Measurements from ENCODE around the gene ZMIZ1. TPM values are rescaled to one million over a fixed set of nuclear protein-coding genes. Genes with fewer than 3 reads are reported as not detected.
A peak's percentile ranks its signal among the peaks of the same experiment; 100 is the strongest.

Gene ZMIZ1
- total RNA-seq, 1 donor from 2014 or later: 11.0 TPM

DNA sequence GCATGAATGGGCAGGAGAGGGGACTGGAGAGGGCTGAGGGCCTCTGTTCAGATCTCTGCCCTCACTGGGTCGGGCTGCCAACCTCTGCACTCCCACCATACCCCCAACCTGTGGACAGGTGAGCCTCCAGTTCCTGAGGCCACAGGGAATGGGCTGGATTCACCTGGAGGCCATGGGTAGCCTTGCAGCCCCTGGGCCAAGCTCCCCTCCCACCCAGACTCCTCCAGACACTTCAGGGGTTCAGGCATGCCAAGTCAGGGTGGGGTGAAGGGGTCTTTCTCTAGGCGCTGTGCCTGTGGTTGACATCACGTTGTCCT, 80.5 kb downstream of the ZMIZ1 start:
- DNase-seq (ENCODE audit: low read depth in 2 of 2): no peak

DNA sequence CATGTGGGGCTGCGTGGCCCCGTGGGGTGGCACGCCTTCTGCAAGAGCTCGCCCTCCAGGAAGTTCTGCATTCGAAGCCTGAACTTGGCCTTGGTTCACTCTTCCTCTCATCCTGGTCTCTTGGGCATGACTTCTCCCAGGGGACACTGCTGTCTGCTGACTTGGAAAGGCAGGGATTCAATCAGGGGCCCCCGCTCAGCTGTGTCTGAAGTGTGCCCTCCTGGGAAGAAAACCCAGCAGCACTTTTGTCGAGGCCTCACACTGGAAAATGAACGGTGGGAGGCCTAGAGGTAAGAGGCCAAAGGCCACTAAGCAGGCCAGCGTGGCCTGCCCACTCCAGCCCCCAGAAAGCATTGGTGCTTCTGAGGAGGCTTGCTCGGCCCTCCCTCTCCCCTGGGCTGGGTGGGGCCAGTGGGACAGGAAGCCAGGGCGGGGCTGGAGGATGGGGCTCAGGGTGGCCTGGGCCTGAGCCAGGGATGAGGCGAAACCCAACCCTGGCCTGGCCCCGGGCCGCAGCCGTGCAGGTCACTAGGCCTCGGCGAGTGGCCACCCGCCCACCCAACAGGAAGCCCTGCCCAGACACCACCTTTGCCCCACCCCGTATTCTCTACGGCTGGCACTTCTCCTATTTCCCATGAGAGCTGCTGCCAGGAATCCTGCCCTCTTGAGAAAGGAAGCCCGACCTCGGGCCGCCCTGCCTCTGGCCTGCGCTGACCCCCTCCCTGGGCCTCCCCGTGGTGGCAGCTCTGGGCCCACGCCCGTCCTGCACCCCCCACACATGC, 81.1 kb downstream of the ZMIZ1 start:
- DNase-seq (ENCODE audit: low read depth in 2 of 2): peak; percentile 35 to 68

DNA sequence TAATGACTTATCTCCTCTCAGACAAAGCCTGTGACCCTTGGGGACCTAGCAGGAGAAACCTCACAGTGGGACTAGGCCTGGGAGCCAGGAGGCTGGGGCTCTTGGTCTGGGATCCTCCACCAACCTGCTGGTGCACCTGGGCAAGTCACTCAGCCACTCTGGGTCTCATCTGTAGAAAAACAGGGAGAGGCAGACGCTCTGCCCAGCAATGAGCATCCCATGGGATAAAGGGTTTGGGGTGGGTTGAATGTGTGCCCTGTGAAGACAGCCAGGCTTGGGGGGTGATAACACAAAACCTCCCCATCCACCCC, 81.6 kb downstream of the ZMIZ1 start:
- DNase-seq (ENCODE audit: low read depth in 2 of 2): no peak

DNA sequence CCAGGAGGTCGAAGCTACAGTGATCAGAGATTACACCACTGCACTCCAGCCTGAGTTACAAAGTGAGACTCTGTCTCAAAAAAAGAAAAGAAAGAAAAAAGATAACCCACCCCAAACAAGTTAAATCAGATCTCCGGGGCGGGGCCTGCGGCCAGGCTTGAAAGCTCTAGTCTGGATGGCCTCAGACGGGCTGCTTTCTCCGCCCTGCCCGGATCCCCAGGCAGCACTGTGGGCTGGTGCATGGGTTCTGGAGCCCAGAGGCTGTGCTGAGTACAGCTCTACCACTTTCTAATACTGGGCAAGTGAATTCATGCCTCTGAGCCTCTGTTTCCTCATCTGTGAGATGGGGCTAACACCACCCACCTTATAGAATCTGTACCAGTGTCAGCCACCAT, 83.7 kb downstream of the ZMIZ1 start:
- no peak for DNase-seq (ENCODE audit: low read depth in 2 of 2)

DNA sequence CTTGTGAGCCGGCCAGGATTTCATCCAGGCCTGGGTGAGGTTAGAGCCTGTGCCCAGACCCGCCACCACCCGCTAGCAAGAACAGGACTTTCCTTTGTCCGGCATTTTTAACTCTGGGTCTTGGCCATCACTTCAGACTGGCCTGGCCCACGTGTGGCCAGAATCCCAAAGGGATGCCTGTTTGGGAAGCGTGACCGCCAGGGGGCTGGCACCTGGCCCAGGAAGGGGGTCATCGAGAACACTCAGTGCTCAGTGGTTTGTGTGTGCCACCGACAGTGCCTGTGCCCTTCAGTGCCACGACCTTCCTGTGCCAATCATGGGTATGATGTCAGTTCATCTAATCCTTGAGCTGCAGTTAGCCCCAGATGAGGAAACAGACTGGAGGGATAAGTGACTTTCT, 85.0 kb downstream of the ZMIZ1 start:
- DNase-seq (ENCODE audit: low read depth in 2 of 2): peak in 1 of 2 donors; percentile 18

DNA sequence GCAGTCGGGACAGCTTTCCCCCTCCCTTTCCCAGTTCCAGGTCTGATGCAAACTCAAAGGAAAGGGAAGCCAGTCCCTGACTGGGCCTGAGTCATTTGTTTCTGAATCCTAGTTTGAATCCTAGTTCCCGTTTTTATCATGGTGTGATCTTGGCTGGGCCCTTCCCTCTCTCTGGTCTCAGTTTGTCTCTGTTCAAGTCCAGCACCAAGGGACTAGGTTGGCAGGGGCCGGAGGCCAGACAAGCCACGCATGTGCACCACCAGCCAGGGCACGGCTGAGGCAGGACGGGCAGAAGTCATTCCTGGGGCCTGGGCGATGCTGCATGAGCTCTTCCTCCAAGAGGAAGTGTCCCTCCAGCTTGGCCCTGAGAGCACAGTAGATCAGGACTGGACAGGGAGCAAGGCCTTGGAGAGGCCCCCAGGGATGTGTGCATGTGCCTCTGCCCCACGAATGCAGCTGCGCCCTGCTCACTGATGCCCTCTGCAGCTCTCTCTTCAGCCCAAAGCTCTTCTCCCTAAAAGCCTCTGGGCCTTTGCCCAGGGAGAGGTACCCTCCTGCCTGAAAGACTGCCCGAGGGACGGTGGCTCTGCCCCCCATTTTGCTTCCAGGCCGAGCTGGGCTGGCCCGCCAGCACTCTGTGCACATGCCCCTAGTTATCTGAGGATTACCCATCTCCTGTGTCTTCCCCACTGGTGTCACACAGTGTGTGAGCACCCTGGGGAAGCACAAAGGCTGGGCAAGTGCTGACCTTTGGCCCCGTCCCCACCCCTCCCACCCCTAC, 86.7 kb downstream of the ZMIZ1 start:
- peak in 1 of 2 donors; percentile 72 for DNase-seq (ENCODE audit: low read depth in 2 of 2)

DNA sequence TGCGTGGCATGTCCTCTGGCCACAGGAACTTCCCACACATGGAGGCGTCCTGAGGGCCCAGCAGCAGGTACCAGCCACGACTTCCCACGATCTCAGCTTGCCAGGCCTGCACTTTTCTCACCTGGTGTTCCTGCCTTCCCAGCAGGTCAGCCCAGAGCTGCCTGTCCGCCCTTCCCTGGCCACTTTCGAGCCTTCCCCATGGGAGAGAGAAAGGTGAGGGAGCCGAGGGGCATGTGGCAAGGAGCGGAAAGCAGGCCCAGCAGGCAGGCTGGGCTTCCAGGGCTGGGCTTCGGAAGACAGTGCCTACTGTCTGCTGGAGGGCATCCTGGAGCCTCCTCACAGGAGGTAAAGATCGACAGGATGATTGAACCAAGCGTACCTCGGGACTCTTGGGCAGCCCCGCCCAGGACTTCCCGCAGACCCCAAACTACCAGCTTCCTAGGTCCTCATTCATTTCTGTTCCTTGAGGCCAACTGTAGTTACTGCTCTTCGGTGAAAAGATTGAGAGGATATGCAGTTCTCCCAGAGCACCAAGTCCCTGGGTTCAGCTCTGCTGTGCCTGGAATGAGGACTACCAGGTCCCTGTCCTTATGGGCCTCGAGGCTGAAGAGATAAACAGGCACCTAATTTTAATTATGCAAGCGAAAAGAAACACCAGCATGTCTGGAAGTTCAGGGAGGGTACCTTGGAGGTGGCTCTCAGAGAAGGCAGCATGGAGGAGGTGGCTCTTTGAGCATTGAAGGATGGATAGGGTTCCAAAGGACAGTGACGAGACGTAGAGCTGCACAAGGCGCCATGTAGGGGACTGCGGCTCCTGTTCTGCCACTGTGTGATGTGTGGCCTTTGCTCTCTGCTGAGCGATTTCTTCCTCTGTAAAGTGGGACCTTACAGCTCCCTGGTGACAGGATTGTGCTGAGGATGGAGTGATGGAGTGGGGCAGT, 87.8 kb downstream of the ZMIZ1 start:
- DNase-seq (ENCODE audit: low read depth in 2 of 2): no peak

DNA sequence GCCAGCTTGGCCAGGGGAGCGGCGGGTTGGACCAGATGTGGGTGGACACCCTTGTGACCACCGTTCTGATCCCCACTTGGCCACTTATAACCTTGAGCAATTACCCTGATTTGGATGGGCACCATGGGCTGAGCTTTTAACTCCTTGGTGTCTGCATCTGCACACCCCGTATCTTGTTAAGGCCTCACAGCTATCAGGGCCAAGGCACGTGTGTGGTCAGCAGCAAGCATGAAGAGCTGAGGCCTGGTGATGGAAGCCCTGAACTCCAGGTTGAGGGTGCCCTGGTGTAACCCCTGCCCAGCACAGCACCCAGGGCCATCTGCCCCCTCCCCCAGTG, 89.2 kb downstream of the ZMIZ1 start:
- no peak for DNase-seq (ENCODE audit: low read depth in 2 of 2)

DNA sequence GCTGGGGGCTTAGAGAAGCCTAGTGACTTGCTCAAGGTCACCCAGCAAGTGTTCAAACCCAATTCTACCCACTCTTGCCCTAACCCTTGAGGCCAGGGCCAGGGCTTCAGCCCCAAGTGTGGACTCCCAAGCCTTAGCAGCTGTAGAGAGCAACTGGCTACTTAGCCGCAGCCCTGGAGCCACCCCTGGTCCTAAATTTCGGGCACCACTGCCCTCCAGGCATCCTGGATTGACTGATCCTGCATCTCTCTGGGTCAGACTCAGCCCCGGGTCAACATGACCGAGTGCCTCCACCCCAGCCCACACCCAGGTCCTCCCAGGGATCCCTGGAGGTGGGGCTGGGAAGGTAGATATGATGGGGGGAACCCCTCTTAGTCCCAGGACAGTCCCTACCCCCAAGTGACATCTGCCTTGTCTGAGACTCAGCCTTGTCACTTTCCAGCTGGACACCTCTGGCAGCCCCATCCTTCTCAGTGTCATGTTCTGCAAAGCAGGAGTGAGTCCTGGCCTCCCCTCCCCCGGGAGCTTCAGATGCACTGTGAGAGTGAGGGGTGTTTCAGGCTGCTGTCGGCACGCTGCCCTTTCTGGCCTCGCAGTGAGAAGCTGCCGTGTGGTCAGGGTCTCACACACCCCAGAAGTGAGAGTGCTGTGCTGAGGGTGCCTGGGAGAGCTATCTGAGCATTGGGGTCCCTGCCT, 89.8 kb downstream of the ZMIZ1 start:
- no peak for DNase-seq (ENCODE audit: low read depth in 2 of 2)

DNA sequence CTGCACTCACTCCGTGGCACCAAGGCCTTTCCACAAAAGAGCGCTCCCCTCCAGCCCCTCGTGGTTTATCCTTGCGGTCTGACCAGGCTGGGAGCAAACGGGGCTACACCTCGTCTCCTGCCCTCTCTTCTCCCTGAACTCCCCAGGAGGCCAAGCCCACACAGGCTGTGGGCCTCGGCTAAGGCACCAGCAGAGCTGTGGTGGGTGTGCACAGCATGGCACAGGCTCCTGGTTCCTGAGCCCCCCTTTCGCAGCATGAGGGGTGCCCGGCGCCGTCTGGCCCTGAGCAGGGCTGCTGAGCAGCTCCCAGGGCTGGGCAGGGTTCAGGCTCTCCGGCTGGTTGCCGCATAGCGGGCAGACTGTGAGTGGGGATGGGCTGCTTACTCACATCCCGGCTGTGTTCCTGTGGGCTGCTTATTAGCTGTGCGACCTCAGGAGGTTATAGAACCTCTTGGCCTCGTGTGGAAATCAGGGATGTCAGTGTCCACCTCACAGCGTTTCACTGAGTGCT, 90.4 kb downstream of the ZMIZ1 start:
- peak; percentile 81 to 91 for DNase-seq (ENCODE audit: low read depth in 2 of 2)

DNA sequence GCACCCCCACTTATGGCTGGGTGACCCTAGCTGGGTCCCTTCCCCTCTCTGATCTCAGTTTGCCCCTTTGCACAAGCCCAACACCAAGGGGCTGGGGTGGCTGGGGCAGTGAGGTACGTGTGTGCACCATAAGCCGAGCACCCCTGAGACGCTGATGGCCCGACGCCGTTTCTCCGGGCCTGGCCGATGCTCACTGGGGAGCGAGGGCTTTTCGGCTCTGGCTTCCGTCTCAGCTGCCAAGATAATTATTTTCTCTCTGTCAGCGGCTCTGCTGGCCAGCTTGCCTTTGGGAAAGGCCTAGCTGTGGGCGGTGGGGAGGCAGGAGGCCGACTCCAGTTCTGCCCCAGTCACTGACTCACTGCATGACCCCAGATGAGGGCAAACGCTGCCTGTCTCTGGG, 91.0 kb downstream of the ZMIZ1 start:
- DNase-seq (ENCODE audit: low read depth in 2 of 2): peak in 1 of 2 donors; percentile 79

DNA sequence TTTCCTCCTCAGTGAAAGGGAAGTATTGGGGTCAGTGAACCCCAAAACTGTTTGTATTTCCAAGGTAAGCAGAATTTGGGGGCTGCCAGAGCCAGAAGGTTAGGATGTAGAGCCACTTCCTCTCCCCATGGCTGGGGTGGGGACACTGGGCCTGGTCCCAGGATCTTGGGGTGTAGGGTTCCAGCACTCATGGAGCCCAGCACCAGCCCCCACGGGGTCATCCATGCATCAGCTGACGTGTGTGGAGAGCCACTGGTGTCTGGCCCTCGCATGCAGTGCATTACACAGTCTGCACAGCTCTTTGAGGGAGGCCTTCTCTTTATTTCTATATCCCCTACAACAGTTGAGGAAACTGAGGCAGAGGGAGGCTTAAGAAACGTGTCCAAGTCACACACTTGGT, 91.4 kb downstream of the ZMIZ1 start:
- no peak for DNase-seq (ENCODE audit: low read depth in 2 of 2)

DNA sequence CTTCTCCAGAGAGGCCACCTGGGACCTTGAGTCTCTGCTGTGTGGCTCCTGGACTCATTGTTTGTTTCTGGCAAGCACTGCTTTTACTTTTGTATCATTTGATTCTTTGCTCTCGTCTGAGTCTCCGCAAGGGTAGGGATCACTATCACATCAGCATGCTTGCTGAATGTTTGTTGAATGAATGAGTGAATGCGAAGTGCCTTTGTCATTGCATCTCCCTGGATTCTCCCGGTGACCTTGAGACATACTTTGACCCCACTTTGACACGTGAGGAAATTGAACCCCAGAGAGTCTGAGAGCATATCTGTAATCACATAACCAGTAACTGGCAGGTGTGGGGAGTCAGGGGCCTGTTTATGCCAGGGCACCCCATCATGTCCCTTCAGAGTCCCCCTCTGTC, 92.8 kb downstream of the ZMIZ1 start:
- DNase-seq (ENCODE audit: low read depth in 2 of 2): no peak

DNA sequence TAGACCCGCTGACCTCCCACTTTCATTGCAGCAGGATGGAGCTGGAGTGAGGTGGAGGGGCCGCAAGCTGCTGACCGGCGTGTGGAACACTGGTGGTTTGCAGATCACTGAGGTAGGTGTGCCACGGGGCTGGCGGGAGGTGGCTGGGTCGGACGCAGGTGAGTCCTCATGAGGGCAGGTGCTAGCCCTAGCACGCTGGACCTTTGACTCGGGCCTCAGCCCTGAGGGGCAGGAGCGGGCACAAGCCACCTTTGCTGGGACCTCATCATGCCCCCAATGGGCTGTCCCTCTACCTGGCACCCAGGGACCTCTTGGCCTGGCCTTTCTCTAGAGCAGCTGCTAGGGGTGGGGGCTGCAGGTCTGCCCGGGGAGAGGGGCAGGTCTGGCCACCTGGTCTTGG, 93.3 kb downstream of the ZMIZ1 start:
- no peak for DNase-seq (ENCODE audit: low read depth in 2 of 2)

DNA sequence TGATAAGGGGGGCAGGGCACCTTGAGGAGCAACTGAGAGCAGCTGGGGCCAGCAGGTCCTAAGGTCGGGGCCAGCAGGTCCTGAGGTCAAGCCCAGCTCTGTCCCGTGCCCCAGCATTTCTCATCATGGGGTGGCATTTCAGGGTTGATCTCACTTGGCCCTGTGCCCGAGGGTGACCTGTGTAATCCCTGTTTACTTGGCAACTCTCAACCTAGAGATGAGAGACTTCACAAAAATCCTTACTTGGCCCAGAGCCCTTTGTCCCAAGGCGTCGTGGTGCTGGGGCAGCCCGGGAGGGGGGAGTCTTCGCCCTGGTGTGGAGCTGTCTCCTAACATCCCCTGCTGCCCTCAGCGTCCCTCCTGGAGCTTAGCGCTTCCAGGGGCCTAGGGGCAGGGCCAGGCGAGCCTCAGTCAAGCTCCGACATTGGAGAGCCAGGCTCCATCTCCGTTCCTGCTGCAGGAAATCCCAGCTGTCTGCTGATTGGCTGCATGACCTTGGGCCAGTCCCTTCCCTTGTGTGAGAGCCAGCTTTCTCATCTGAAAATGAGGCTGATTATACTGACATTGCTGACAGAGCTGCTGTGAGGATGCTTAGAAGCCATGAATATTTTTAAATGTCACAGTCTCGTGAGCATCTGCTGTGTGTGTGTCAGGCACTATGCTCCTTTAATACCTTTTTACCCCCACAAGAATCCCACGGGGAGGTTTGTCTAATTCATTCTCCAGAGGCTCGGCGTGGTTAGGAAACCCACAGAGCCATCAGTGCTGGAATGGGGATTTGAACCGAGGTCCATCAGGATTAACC, 94.3 kb downstream of the ZMIZ1 start:
- peak in 1 of 2 donors; percentile 50 for DNase-seq (ENCODE audit: low read depth in 2 of 2)

DNA sequence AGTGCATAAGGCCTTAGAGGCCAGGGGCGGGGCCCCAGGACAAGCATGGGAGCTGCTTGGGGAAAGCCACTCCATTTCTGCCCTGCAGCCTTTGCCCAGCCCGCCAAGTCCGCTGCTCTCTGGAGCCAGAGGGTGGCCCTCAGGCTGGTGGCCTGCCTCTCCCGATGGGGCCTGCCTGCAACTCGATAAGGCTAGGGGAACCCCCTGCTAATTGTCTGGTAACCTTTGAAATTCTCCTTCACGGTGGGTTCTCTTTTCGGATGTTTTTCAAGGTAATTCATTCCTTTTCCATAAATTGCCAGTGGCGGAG, 94.9 kb downstream of the ZMIZ1 start:
- no peak for DNase-seq (ENCODE audit: low read depth in 2 of 2)

DNA sequence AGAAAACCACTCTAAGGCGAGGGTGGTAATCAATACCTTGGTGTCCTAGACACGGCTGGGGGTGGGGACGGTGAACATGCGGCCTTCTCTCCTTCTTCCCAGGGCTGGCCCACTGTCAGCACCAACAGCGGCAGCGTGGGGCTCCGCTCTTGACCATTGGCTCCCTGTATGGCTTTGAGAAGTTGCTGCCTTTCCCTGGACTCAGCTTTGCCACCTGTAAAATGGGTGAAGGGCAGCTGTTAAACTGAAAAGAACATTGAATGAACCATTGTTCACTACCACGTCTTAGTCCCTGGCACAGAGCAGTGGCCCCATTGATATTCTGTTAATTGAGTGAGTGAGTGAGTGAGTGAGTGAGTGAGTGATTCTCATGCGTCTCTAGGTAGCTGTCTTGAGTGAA, 95.3 kb downstream of the ZMIZ1 start:
- no peak for DNase-seq (ENCODE audit: low read depth in 2 of 2)

DNA sequence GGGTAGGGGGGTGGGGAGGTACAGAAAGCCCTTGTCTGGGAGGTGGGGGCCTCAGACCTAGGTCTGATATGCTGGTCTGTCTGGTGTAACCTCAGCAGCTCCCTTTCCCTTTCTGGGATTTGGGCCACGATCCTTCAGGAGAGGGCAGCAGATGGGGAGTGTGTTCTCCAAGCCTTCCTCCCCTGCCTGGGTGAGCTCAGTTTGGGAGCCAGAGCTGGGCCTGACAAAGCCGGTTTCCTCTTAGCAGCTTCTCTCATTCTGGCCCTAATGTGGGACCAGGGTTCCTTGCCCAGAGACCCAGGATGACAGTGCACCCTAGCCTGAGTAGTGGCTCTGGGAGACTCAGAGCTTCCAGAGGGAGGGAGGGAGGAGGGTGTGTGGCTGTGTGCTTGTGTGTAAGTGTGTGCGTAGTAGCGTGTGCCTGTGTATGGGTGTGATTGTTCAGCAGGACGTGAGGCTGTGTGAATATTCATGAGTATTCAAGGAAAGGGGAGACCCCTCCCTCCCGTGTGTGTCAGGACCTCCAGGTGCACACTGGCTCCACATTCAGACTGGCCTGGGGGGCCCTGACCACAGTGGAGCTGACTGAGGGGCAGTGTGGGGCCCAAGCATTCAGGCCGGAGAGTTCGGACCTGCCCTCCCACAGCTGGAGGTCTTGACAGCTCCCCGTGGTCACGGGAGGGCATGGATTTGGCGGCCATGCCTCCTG, 96.5 kb downstream of the ZMIZ1 start:
- DNase-seq (ENCODE audit: low read depth in 2 of 2): no peak

DNA sequence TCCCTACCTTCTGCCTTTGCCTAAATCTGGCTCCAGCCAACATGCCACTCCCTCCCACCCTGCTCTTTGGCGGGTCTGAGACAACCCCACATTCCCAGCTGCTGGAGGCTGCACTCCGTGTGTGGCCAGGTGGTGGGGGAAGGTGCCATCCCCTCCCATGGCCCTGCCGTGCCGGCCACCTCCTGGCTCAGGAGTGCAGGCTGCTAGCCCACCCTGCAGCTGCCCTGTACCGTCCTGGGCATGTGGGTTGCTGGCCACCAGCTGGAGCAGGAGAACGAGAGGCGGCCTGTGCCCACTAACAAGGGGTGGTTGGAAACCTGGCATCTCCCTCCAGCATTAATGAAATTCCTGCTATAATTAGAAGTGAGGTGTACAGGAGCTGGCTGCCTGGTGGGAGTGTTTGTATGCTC, 97.6 kb downstream of the ZMIZ1 start:
- no peak for DNase-seq (ENCODE audit: low read depth in 2 of 2)

DNA sequence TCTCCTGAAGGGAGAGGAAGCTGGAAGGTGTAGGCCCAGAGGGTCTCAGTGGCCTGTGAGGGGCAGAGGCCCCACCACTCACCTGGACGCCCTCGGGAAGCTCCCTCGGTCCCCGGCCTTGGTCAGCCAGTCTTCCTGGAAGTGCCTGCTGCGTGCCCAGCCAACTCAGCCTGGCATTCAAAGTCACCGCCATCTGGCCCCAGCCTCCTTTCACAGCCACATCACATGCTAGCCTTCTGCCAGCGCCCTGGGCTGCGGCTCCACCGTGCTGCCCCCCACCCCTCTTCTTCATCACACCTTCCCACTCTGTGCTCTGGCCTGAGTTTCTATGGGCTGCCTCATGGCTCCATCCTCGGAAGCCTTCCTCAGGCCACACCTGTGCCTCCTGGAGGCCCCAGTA, 98.0 kb downstream of the ZMIZ1 start:
- no peak for DNase-seq (ENCODE audit: low read depth in 2 of 2)

All from dermis microvascular lymphatic vessel endothelial cell (primary cell).